Duodenal mucosa (tissue), 2 donors: ENCODE measurements around the gene FANK1.
"Not testable (repeated sequence)": the region's sequence is repeated elsewhere in the genome, so short reads cannot be mapped to it uniquely, and the experiment has no call there.

Experiments used
- H3K27ac ChIP-seq: one replicate; pipeline ENCODE4 v1.7.0; 2013; ENCODE audit warnings: low read depth, low read length
- H3K27me3 ChIP-seq, 2 donors: one replicate each; pipeline ENCODE4 v1.7.0; 2013; ENCODE audit warnings: low read length in 2 of 2, control low read depth in 1 of 2; ENCODE audit not compliant: insufficient read depth in 2 of 2, control insufficient read depth in 1 of 2
- H3K36me3 ChIP-seq, 2 donors: one replicate each; pipeline ENCODE4 v1.7.0; 2013; ENCODE audit warnings: low read length in 2 of 2, control low read depth in 1 of 2; ENCODE audit not compliant: insufficient read depth in 2 of 2, control insufficient read depth in 1 of 2
- H3K4me1 ChIP-seq, 2 donors: one replicate each; pipeline ENCODE4 v1.7.0; 2013; ENCODE audit warnings: low read length in 2 of 2, control low read depth in 1 of 2; ENCODE audit not compliant: insufficient read depth in 2 of 2, control insufficient read depth in 1 of 2
- H3K4me3 ChIP-seq, 2 donors: one replicate each; pipeline ENCODE4 v1.7.0; 2013; ENCODE audit warnings: low read length in 2 of 2, low read depth in 1 of 2
- H3K9ac ChIP-seq, 2 donors: one replicate each; pipeline ENCODE4 v1.7.0; 2013; ENCODE audit warnings: low read length in 2 of 2, low read depth in 1 of 2
- H3K9me3 ChIP-seq, 2 donors: one replicate each; pipeline ENCODE4 v1.7.0; 2013; ENCODE audit warnings: low read length in 2 of 2, control low read depth in 1 of 2; ENCODE audit not compliant: control insufficient read depth in 1 of 2

Gene FANK1

DNA sequence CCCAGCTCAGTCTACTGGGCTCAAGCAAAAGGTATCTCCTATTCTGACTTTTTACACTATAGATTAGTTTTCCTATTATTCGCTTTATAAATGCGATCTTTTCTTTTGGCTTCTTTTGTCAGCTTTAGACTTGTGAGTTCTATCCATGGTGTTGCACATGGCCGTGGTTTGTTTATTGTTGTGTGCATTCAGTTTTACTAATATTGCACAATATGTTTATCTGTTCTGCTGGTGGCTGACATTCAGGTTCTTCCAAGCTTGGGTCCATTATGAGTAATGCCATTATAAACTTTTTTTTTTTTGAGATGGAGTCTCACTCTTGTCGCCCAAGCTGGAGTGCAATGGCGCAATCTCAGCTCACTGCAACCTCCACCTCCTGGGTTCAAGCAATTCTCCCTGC, 30.9 kb downstream of the FANK1 start:
- not testable (repeated sequence) for H3K9me3 ChIP-seq, H3K4me1 ChIP-seq, H3K27ac ChIP-seq, H3K4me3 ChIP-seq, H3K9ac ChIP-seq, H3K36me3 ChIP-seq, H3K27me3 ChIP-seq

DNA sequence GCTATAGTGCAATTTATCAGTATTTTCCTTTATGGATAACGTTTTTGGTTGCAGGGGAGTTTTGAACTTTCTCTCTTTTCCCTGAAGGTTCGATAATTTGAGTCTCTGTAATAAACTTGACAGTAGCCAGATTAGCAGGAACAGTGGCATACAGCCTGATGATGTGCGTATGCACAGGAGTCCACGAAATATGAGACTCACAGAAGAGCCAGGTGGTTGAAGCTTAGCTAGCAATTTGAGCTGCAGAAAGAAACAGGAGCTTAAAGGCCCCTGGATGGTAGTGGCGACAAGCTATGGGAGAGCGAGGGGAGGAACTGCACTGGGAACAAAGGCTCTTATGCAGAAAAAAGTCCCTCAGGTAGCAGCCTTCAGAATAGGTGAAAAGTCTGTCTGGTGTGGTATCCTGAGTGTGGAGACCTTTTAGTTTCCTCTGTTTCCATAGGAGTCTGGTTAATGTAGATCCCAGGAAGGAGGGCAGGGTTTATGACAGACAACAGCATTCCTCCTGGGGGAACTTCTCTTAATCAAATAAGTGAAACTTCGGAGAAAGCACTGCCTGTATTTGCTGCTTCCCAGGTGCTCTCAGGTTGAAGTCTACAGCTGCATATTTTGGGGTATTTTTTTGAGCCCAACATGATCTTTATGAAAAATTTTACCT, 32.7 kb downstream of the FANK1 start:
- H3K27ac ChIP-seq, result no peak overlapping the region
- H3K9ac ChIP-seq, result no peak overlapping the region
- no peaks in the 10 kb centered on the region for H3K9me3 ChIP-seq

DNA sequence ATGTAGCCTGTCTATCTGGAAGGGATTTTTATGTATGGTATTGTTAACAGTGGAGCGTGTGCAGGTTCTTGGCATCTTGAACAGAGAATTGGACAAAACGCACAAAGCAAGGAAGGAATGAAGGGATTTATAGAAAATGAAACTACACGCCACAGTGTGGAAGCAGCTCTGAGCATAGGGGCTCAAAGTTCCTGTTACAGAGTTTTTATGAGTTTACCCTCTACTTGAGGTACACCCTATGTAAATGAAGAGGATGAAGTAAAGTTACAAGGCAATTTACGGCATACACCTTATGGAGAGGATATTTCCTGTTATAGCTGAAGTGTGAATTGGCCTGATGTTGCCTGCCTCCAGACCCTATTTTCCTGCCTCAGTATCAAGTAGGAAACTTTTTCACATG, 33.3 kb downstream of the FANK1 start:
- Histone ChIP-seq H3K4me1 (peaks cover 4 to 10% of the 10 kb centered on the region in 2 donors), H3K4me3 (peak overlapping the region in 1 of 2 donors; percentile 28), H3K36me3 (no peaks in the 10 kb centered on the region), H3K9ac (no peak overlapping the region), H3K27me3 (no peaks in the 10 kb centered on the region), H3K9me3 (no peaks in the 10 kb centered on the region), H3K27ac (no peak overlapping the region)

More for the DNA sequence above, 32.7 kb downstream of the FANK1 start:
- H3K4me1 ChIP-seq, result peaks cover 4 to 6% of the 10 kb centered on the region in 2 donors
- no peaks in the 10 kb centered on the region for H3K36me3 ChIP-seq
- no peaks in the 10 kb centered on the region for H3K27me3 ChIP-seq
- H3K4me3 ChIP-seq, result peak overlapping the region; percentile 5 to 28

GRCh38 chr10:125933693-125934092, 37.3 kb downstream of the FANK1 start:
- Histone ChIP-seq H3K27me3 (no peaks in the 10 kb centered on the region), H3K9me3 (no peaks in the 10 kb centered on the region), H3K4me3 (no peak overlapping the region), H3K27ac (no peak overlapping the region), H3K36me3 (no peaks in the 10 kb centered on the region), H3K4me1 (peaks cover 4 to 10% of the 10 kb centered on the region in 2 donors), H3K9ac (no peak overlapping the region)

GRCh38 chr10:125936331-125936730, 40.0 kb downstream of the FANK1 start:
- Histone ChIP-seq H3K4me3 (no peak overlapping the region), H3K4me1 (peaks cover 0 to 4% of the 10 kb centered on the region in 2 donors), H3K27ac (no peak overlapping the region), H3K9me3 (no peaks in the 10 kb centered on the region), H3K9ac (no peak overlapping the region), H3K36me3 (no peaks in the 10 kb centered on the region), H3K27me3 (no peaks in the 10 kb centered on the region)

GRCh38 chr10:125940515-125940914, 44.2 kb downstream of the FANK1 start:
- H3K4me3 ChIP-seq, result no peak overlapping the region
- H3K4me1 ChIP-seq, result no peaks in the 10 kb centered on the region
- H3K9me3 ChIP-seq, result peaks cover 6 to 8% of the 10 kb centered on the region in 2 donors
- no peak overlapping the region for H3K27ac ChIP-seq
- no peak overlapping the region for H3K9ac ChIP-seq
- no peaks in the 10 kb centered on the region for H3K27me3 ChIP-seq
- H3K36me3 ChIP-seq, result no peaks in the 10 kb centered on the region

GRCh38 chr10:125951290-125951689, 54.9 kb downstream of the FANK1 start:
- Histone ChIP-seq H3K36me3 (no peaks in the 10 kb centered on the region), H3K27ac (no peak overlapping the region), H3K9ac (no peak overlapping the region), H3K27me3 (no peaks in the 10 kb centered on the region), H3K9me3 (peaks cover 17 to 22% of the 10 kb centered on the region in 2 donors), H3K4me1 (no peaks in the 10 kb centered on the region), H3K4me3 (no peak overlapping the region)

- H3K9ac ChIP-seq, result no peak overlapping the region
- H3K27me3 ChIP-seq, result no peaks in the 10 kb centered on the region
- H3K9me3 ChIP-seq, result peaks cover 17 to 22% of the 10 kb centered on the region in 2 donors
- H3K4me3 ChIP-seq, result no peak overlapping the region
- no peak overlapping the region for H3K27ac ChIP-seq
- no peaks in the 10 kb centered on the region for H3K36me3 ChIP-seq
- H3K4me1 ChIP-seq, result no peaks in the 10 kb centered on the region
These were observed 57.5 kb downstream of the FANK1 start for GRCh38 chr10:125953778-125954385.

DNA sequence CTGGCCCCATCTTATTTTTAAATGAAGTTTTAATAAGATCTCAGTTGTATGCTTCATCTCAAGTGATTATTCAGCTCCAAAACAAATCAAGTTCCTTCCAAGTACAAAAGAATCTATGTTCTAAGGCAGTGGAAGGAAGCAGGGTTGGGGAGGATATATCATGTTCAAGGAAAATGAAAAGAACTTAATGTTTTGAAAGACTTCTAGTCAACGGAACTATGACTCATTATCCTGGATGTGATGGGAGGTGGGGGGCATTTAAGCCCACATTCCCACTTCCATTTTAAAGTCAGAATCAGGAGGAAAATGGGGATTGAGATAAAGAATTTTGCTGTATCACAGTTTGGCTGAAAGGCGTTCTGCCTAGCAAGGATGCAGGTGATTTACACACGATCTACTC, 59.4 kb downstream of the FANK1 start:
- Histone ChIP-seq H3K4me3 (no peak overlapping the region), H3K9me3 (peaks cover 17 to 22% of the 10 kb centered on the region in 2 donors), H3K27me3 (no peaks in the 10 kb centered on the region)

GRCh38 chr10:125961743-125962142, 65.4 kb downstream of the FANK1 start:
- no peak overlapping the region for H3K27ac ChIP-seq
- H3K4me3 ChIP-seq, result no peak overlapping the region
- H3K9me3 ChIP-seq, result no peaks in the 10 kb centered on the region
- H3K27me3 ChIP-seq, result no peaks in the 10 kb centered on the region
- no peaks in the 10 kb centered on the region for H3K36me3 ChIP-seq
- H3K9ac ChIP-seq, result no peak overlapping the region
- no peaks in the 10 kb centered on the region for H3K4me1 ChIP-seq

More for the DNA sequence above, 59.4 kb downstream of the FANK1 start:
- Histone ChIP-seq H3K9ac (no peak overlapping the region), H3K36me3 (no peaks in the 10 kb centered on the region), H3K4me1 (no peaks in the 10 kb centered on the region), H3K27ac (no peak overlapping the region)
